OCI-LY7 (cell line): Measurements from ENCODE around the gene SMIM12. TPM values are rescaled to one million over a fixed set of nuclear protein-coding genes. Genes with fewer than 3 reads are reported as not detected.

Experiments used
- BruUV-seq: library from RNA; stranded (reverse); fragments of 400-500 nt; replicated peaks from 2 replicates; lab custom pipeline; 2021; lab: Mats Ljungman, UMichigan
- CTCF ChIA-PET: fragments of 300-600 bp; sonication (Branson Sonifier 250); formaldehyde crosslinking; loops from one replicate; lab custom pipeline; 2022; ENCODE audit warnings: antibody characterized with exemption; ENCODE audit not compliant: unreplicated experiment; lab: Charles Lee
- POLR2A ChIA-PET: fragments of 300-600 bp; sonication (Branson Sonifier 250); formaldehyde crosslinking; loops from one replicate; lab custom pipeline; 2022; ENCODE audit warnings: antibody characterized with exemption; lab: Charles Lee
- DNase-seq: peaks from one replicate; pipeline ENCODE4 v3.0.0-alpha.2; 2015; ENCODE audit warnings: low spot score
- H2AFZ ChIP-seq: fragments of 200-600 bp; sonication (generic), shearing (Covaris generic); 2 replicates; pipeline ENCODE4 v1.6.1; 2014; ENCODE audit warnings: mild to moderate bottlenecking, antibody characterized with exemption, low read length, moderate library complexity
- H3K27ac ChIP-seq: fragments of 200-600 bp; sonication (generic); 2 replicates; pipeline ENCODE4 v1.5.1; 2014; ENCODE audit warnings: mixed run types, low read depth, mild to moderate bottlenecking, moderate library complexity, low read length, inconsistent platforms; ENCODE audit not compliant: poor library complexity, severe bottlenecking
- H3K36me3 ChIP-seq: fragments of 200-600 bp; sonication (generic); 2 replicates; pipeline ENCODE4 v1.6.1; 2014; ENCODE audit warnings: mild to moderate bottlenecking, antibody characterized with exemption, low read length, moderate library complexity, mixed read lengths; ENCODE audit not compliant: insufficient read depth
- H3K4me1 ChIP-seq: fragments of 200-600 bp; sonication (generic); 2 replicates; pipeline ENCODE4 v1.5.1; 2014; ENCODE audit warnings: mild to moderate bottlenecking, low read length; ENCODE audit not compliant: insufficient read depth, poor library complexity, severe bottlenecking
- H3K4me2 ChIP-seq: fragments of 200-600 bp; sonication (generic); 2 replicates; pipeline ENCODE4 v1.6.1; 2014; ENCODE audit warnings: mild to moderate bottlenecking, low read length
- H3K4me3 ChIP-seq: fragments of 200-600 bp; sonication (generic); 2 replicates; pipeline ENCODE4 v1.5.1; 2014; ENCODE audit warnings: mild to moderate bottlenecking, low read depth, low read length; ENCODE audit not compliant: poor library complexity, severe bottlenecking
- H3K79me2 ChIP-seq: fragments of 200-600 bp; sonication (generic); 2 replicates; pipeline ENCODE4 v1.6.1; 2016; ENCODE audit warnings: low read depth, mild to moderate bottlenecking, low read length, moderate library complexity, mixed read lengths; ENCODE audit not compliant: insufficient read depth
- H3K9me2 ChIP-seq: fragments of 200-600 bp; sonication (generic); 2 replicates; pipeline ENCODE4 v1.6.1; 2016; ENCODE audit warnings: mild to moderate bottlenecking, low read length, mixed read lengths; ENCODE audit not compliant: insufficient read depth
- H3K9me3 ChIP-seq: fragments of 200-600 bp; sonication (generic); 2 replicates; pipeline ENCODE4 v1.6.1; 2014; ENCODE audit warnings: mild to moderate bottlenecking, mixed run types, low read length, mixed read lengths
- H4K20me1 ChIP-seq: fragments of 200-600 bp; sonication (generic); 2 replicates; pipeline ENCODE4 v1.6.1; 2014; ENCODE audit warnings: mild to moderate bottlenecking, antibody characterized with exemption, low read length, moderate library complexity, mixed read lengths; ENCODE audit not compliant: insufficient read depth
- CTCF ChIP-seq: fragments of 200-600 bp; sonication (generic); conservative IDR thresholded peaks from 2 replicates; pipeline ENCODE4 v1.5.1; 2014; ENCODE audit warnings: mild to moderate bottlenecking, antibody characterized with exemption, low read length, moderate library complexity, mixed read lengths
- EZH2phosphoT487 ChIP-seq: fragments of 200-600 bp; sonication (generic); IDR thresholded peaks from 2 replicates; pipeline ENCODE4 v1.6.1; 2018; ENCODE audit warnings: low read depth, borderline replicate concordance, mild to moderate bottlenecking, mixed run types, antibody characterized with exemption, low read length, moderate library complexity, mixed read lengths
- intact Hi-C: fragments of 100-400 bp; cut with micrococcal nuclease; formaldehyde crosslinking; loops from one replicate; pipeline ENCODE4 v1.10.0; 2022; ENCODE audit not compliant: unreplicated experiment
- total RNA-seq, 2 experiments: library from RNA; depleted of rRNA in 1 of 2; stranded (reverse); fragments of >200 nt in 1 of 2; shearing (Covaris generic) in 1 of 2; gene quantifications; 2 replicates each; pipeline ENCODE4 v1.2.3, GENCODE V29; 2014 to 2022

Gene SMIM12
- total RNA-seq, 2 experiments from 2014 or later, result 36.3 to 41.2 TPM

- no TSS peak for BruUV-seq
- intact Hi-C loops, result no loop called here
- no peak for TF ChIP-seq CTCF
- TF ChIP-seq EZH2phosphoT487, result no peak
- DNase-seq, result no peak
- no peaks in the 10 kb centered on the region for H3K9me2 ChIP-seq
- H2AFZ ChIP-seq, result no peak overlapping the region
- no peak overlapping the region for H3K4me2 ChIP-seq
- no peak overlapping the region for H3K27ac ChIP-seq
- no peaks in the 10 kb centered on the region for H3K79me2 ChIP-seq
- POLR2A ChIA-PET, result interaction anchor here (0.6 kb wide), 1 partner anchor 13 kb away, joined by 4 read pairs; no protein-coding TSS in a partner anchor
- no peak overlapping the region for H3K4me3 ChIP-seq
- no peaks in the 10 kb centered on the region for H3K36me3 ChIP-seq
- no peaks in the 10 kb centered on the region for H3K4me1 ChIP-seq
- CTCF ChIA-PET, result interaction anchor here (1.2 kb wide), 1 partner anchor 12 kb away, joined by 3 read pairs; no protein-coding TSS in a partner anchor
- H4K20me1 ChIP-seq, result no peaks in the 10 kb centered on the region
- no peaks in the 10 kb centered on the region for H3K9me3 ChIP-seq
Measured at GRCh38 chr1:34840426-34840825, 19.1 kb downstream of the SMIM12 start.

- intact Hi-C loops, result no loop called here
- Histone ChIP-seq H3K9me2 (no peaks in the 10 kb centered on the region), H3K27ac (no peak overlapping the region), H3K79me2 (no peaks in the 10 kb centered on the region), H2AFZ (no peak overlapping the region), H4K20me1 (no peaks in the 10 kb centered on the region), H3K4me2 (no peak overlapping the region), H3K4me3 (no peak overlapping the region), H3K9me3 (no peaks in the 10 kb centered on the region), H3K36me3 (no peaks in the 10 kb centered on the region), H3K4me1 (no peaks in the 10 kb centered on the region)
- ChIA-PET CTCF (interaction anchor here (1.2 kb wide), 1 partner anchor 13 kb away, joined by 3 read pairs; no protein-coding TSS in a partner anchor), POLR2A (no interaction called here)
- DNase-seq, result no peak
- no TSS peak for BruUV-seq
- no peak for TF ChIP-seq EZH2phosphoT487
- no peak for TF ChIP-seq CTCF
Measured at GRCh38 chr1:34839526-34840305, 19.8 kb downstream of the SMIM12 start.

- Histone ChIP-seq H3K4me3 (no peak overlapping the region), H3K36me3 (no peaks in the 10 kb centered on the region), H4K20me1 (no peaks in the 10 kb centered on the region), H3K27ac (no peak overlapping the region), H3K9me3 (no peaks in the 10 kb centered on the region), H3K4me1 (no peaks in the 10 kb centered on the region), H3K4me2 (no peak overlapping the region), H2AFZ (no peak overlapping the region), H3K79me2 (no peaks in the 10 kb centered on the region), H3K9me2 (no peaks in the 10 kb centered on the region)
- TF ChIP-seq EZH2phosphoT487 (no peak), CTCF (no peak)
- BruUV-seq, result no TSS peak
- ChIA-PET POLR2A (interaction anchor here (0.6 to 0.8 kb wide), 2 partner anchors 17 to 56 kb away, joined by 3 to 6 read pairs; no protein-coding TSS in a partner anchor), CTCF (no interaction called here)
- DNase-seq, result no peak
- intact Hi-C loops, result no loop called here
Measured at GRCh38 chr1:34833711-34834110, 25.8 kb downstream of the SMIM12 start.
